B cell (primary cell): Measurements from ENCODE around the gene ITGB7. TPM values are rescaled to one million over a fixed set of nuclear protein-coding genes. Genes with fewer than 3 reads are reported as not detected.

Experiments
- ATAC-seq: fragments of 200-7000 bp; cut with Tn5 transposase; one replicate; pipeline ENCODE4 v1.10.0; 2021; ENCODE audit warnings: low read depth, mild to moderate bottlenecking, moderate number of reproducible peaks, moderate library complexity
- CTCF ChIA-PET: fragments of 350-600 bp; sonication (Branson Sonifier 250); formaldehyde crosslinking; loops from one replicate; lab custom pipeline; 2021; ENCODE audit warnings: antibody characterized with exemption, inconsistent platforms; lab: Charles Lee
- POLR2A ChIA-PET: fragments of 350-600 bp; sonication (Branson Sonifier 250); formaldehyde crosslinking; loops from one replicate; lab custom pipeline; 2021; ENCODE audit warnings: antibody characterized with exemption; lab: Charles Lee
- DNase-seq: peaks from one replicate; pipeline ENCODE4 v3.0.0; 2013
- H2AFZ ChIP-seq: 2 replicates; pipeline ENCODE4 v1.6.1; 2012; ENCODE audit warnings: mild to moderate bottlenecking, low read depth, low read length; ENCODE audit not compliant: insufficient read depth, poor library complexity, severe bottlenecking
- H3K27ac ChIP-seq, 2 donors: 1 replicate in 1 of 2; 2 replicates in 1 of 2; pipeline ENCODE4 v1.5.1; 2012 to 2013; ENCODE audit warnings: low read length in 2 of 2, mild to moderate bottlenecking in 2 of 2, moderate library complexity in 1 of 2
- H3K27me3 ChIP-seq, 4 experiments: fragments of 200-600 bp in 1 of 4; sonication (generic) in 1 of 4; replicated peaks in 1 of 4; 1 replicate in 2 of 4; 2 replicates in 2 of 4; pipeline versions ENCODE4 v1.6.1 to v1.7.0; 2013 to 2016; ENCODE audit warnings: low read length in 3 of 4, mild to moderate bottlenecking in 2 of 4, mixed read lengths in 1 of 4, moderate library complexity in 1 of 4; ENCODE audit not compliant: insufficient read depth in 4 of 4, control insufficient read depth in 3 of 4; ENCODE audit errors: control extremely low read depth in 1 of 4
- H3K36me3 ChIP-seq, 2 experiments: replicated peaks in 1 of 2; 1 replicate in 1 of 2; 2 replicates in 1 of 2; pipeline versions ENCODE4 v1.6.1 to v1.7.1; 2013; ENCODE audit warnings: low read length in 1 of 2; ENCODE audit not compliant: insufficient read depth in 2 of 2, control insufficient read depth in 1 of 2; ENCODE audit errors: control extremely low read depth in 1 of 2, extremely low read depth in 1 of 2
- H3K4me1 ChIP-seq, 2 donors: fragments of 200-600 bp in 1 of 2; sonication (generic) in 1 of 2; 1 replicate in 1 of 2; 2 replicates in 1 of 2; pipeline versions ENCODE4 v1.5.1 to v1.6.1; 2013 to 2017; ENCODE audit warnings: low read length in 2 of 2; ENCODE audit not compliant: control insufficient read depth in 2 of 2, insufficient read depth in 2 of 2
- H3K4me2 ChIP-seq: replicated peaks from 2 replicates; pipeline ENCODE3; 2012; ENCODE audit warnings: mild to moderate bottlenecking, low read depth, low read length; ENCODE audit not compliant: poor library complexity, severe bottlenecking
- H3K4me3 ChIP-seq, 5 experiments: fragments of 200-600 bp in 1 of 5; sonication (generic) in 1 of 5; 1 replicate in 3 of 5; 2 replicates in 2 of 5; pipeline versions ENCODE4 v1.5.1 to v1.7.0; 2011 to 2016; ENCODE audit warnings: low read length in 4 of 5, mild to moderate bottlenecking in 4 of 5, low read depth in 2 of 5, control low read depth in 1 of 5, moderate library complexity in 1 of 5; ENCODE audit not compliant: insufficient read depth in 1 of 5; ENCODE audit errors: control extremely low read depth in 1 of 5, extremely low read depth in 1 of 5
- H3K79me2 ChIP-seq: fragments of 200-600 bp; sonication (generic); one replicate; pipeline ENCODE4 v1.6.0; 2016; ENCODE audit warnings: low read length; ENCODE audit not compliant: control insufficient read depth, insufficient read depth
- H3K9ac ChIP-seq: fragments of 200-600 bp; sonication (generic); 2 replicates; pipeline ENCODE4 v1.6.1; 2017; ENCODE audit warnings: mild to moderate bottlenecking, low read length, moderate library complexity
- H3K9me3 ChIP-seq, 3 donors: one replicate each; pipeline versions ENCODE4 v1.6.1 to v1.7.1; 2013; ENCODE audit warnings: low read length in 2 of 3; ENCODE audit not compliant: control insufficient read depth in 2 of 3, insufficient read depth in 1 of 3; ENCODE audit errors: control extremely low read depth in 1 of 3
- H4K20me1 ChIP-seq: 2 replicates; pipeline ENCODE4 v1.6.0; 2012; ENCODE audit warnings: mild to moderate bottlenecking, low read length; ENCODE audit not compliant: insufficient read depth, control insufficient read depth, poor library complexity, severe bottlenecking
- H3K27ac Mint-ChIP-seq: one replicate; pipeline ENCODE4 v1.8.0; 2021; ENCODE audit warnings: mixed read lengths
- H3K27me3 Mint-ChIP-seq: one replicate; pipeline ENCODE4 v1.8.0; 2021; ENCODE audit warnings: mixed read lengths
- H3K4me1 Mint-ChIP-seq: one replicate; pipeline ENCODE4 v1.8.0; 2021; ENCODE audit warnings: mixed read lengths
- H3K4me3 Mint-ChIP-seq: one replicate; pipeline ENCODE4 v1.8.0; 2021; ENCODE audit warnings: mixed read lengths
- H3K9me3 Mint-ChIP-seq: one replicate; pipeline ENCODE4 v1.8.0; 2022; ENCODE audit warnings: mixed read lengths; ENCODE audit not compliant: insufficient read depth
- CTCF ChIP-seq: fragments of 200-600 bp; IDR thresholded peaks from one replicate; pipeline ENCODE4 v1.8.0; 2022; ENCODE audit warnings: antibody characterized with exemption, mild to moderate bottlenecking
- EZH2 ChIP-seq: IDR thresholded peaks from 2 replicates; pipeline ENCODE4 v1.6.1; 2012; ENCODE audit warnings: borderline replicate concordance, low read depth, mild to moderate bottlenecking, moderate library complexity, low read length; ENCODE audit not compliant: insufficient read depth, poor library complexity, severe bottlenecking
- WGBS: methylation state at CpG from one replicate; pipeline ENCODE4 v1.1.5; 2013; ENCODE audit warnings: missing lambda C conversion rate; ENCODE audit not compliant: insufficient coverage; 5-methylcytosine and 5-hydroxymethylcytosine counted together
- intact Hi-C: fragments of 100-400 bp; cut with micrococcal nuclease; formaldehyde crosslinking; loops from one replicate; pipeline ENCODE4 v1.10.0; 2022
- polyA plus RNA-seq: library from polyadenylated mRNA; depleted of rRNA; stranded (reverse); fragments of >200 nt; gene quantifications from 2 replicates; pipeline ENCODE4 v1.2.3, GENCODE V29; 2012
- total RNA-seq, 2 donors: library from RNA; stranded (reverse); fragments of 120-200 nt in 1 of 2; gene quantifications; 1 replicate in 1 of 2; 2 replicates in 1 of 2; pipeline versions ENCODE4 v1.2.3 to v1.2.4, GENCODE V29; 2013 to 2022

Gene ITGB7
- total and polyA plus RNA-seq, 2 donors (not counting 1 experiment from before 2014, with no cell fraction given) = 199 to 265 TPM

GRCh38 chr12:53182903-53183302 lies 24.1 kb downstream of the ITGB7 start:
- Histone ChIP-seq H3K27ac (no peak overlapping the region), H3K79me2 (peaks cover 43% of the 10 kb centered on the region), H3K9ac (no peak overlapping the region), H3K36me3 (peaks cover 6 to 61% of the 10 kb centered on the region in 2 experiments), H2AFZ (no peak overlapping the region), H3K4me2 (peak overlapping the region; percentile 77), H4K20me1 (peaks cover 68% of the 10 kb centered on the region), H3K4me3 (no peak overlapping the region), H3K9me3 (no peaks in the 10 kb centered on the region), H3K4me1 (peaks cover 28 to 38% of the 10 kb centered on the region in 2 donors), H3K27me3 (no peaks in the 10 kb centered on the region)
- Mint-ChIP-seq H3K4me1 (peaks cover 54% of the 10 kb centered on the region), H3K27me3 (no peaks in the 10 kb centered on the region), H3K9me3 (no peaks in the 10 kb centered on the region), H3K27ac (peak overlapping the region; percentile 41), H3K4me3 (peak overlapping the region; percentile 95)
- intact Hi-C loops = loop anchor here (5.0 kb wide), 1 partner anchor 269 kb away; the partner anchor contains the start of gene PCBP2
- no peak for DNase-seq
- no peak for ATAC-seq
- POLR2A ChIA-PET = interaction anchor here (1.1 kb wide), 1 partner anchor 19 kb away, joined by 4 read pairs; no protein-coding TSS in a partner anchor
- no CpG with 5 or more reads among the region's 2 CpGs for WGBS
- TF ChIP-seq EZH2 (no peak), CTCF (no peak)
- CTCF ChIA-PET = interaction anchor here (1.3 to 7.6 kb wide), 6 partner anchors 16 to 117 kb away, joined by 4 to 56 read pairs (median 34); partner anchors contain the start of genes ESPL1 and PFDN5

- Mint-ChIP-seq H3K9me3 (no peaks in the 10 kb centered on the region), H3K27me3 (no peaks in the 10 kb centered on the region), H3K4me3 (peak overlapping the region; percentile 95), H3K27ac (peak overlapping the region; percentile 12), H3K4me1 (peaks cover 54% of the 10 kb centered on the region)
- Histone ChIP-seq H2AFZ (no peak overlapping the region), H3K4me2 (peak overlapping the region; percentile 77), H3K79me2 (peaks cover 43% of the 10 kb centered on the region), H3K9ac (peak overlapping the region; percentile 78), H3K9me3 (no peaks in the 10 kb centered on the region), H3K4me3 (peak overlapping the region in 2 of 5 experiments; percentile 87 to 92), H3K36me3 (peaks cover 6 to 52% of the 10 kb centered on the region in 2 experiments), H4K20me1 (peaks cover 59% of the 10 kb centered on the region), H3K27me3 (no peaks in the 10 kb centered on the region), H3K4me1 (peaks cover 28 to 38% of the 10 kb centered on the region in 2 donors), H3K27ac (peak overlapping the region in 1 of 2 donors; percentile 23)
- ATAC-seq = no peak
- POLR2A ChIA-PET = interaction anchor here (1.0 to 2.2 kb wide), 5 partner anchors 9 to 176 kb away, joined by 3 to 8 read pairs (median 4); partner anchors contain the start of gene EIF4B
- intact Hi-C loops = loop anchor here (2.0 to 5.0 kb wide), 5 partner anchors 17 to 319 kb away; partner anchors contain the start of genes ITGB7, PCBP2 and TARBP2
- 93% methylated on average over 2 of the region's 2 CpGs for WGBS
- CTCF ChIA-PET = interaction anchor here (0.6 to 7.6 kb wide), 10 partner anchors 13 to 116 kb away, joined by 3 to 56 read pairs (median 10); partner anchors contain the start of genes ESPL1 and PFDN5
- no peak for DNase-seq
- TF ChIP-seq CTCF (no peak), EZH2 (no peak)
These were observed 25.1 kb downstream of the ITGB7 start for GRCh38 chr12:53181935-53182334.
